Astrocyte (in vitro differentiated cells and primary cell): Measurements from ENCODE around the gene TCF7L2.
"Not testable (repeated sequence)": the region's sequence is repeated elsewhere in the genome, so short reads cannot be mapped to it uniquely, and the experiment has no call there.

Source experiments
- CTCF ChIP-seq: IDR thresholded peaks from 2 replicates; pipeline ENCODE4 v1.5.1; 2011; ENCODE audit warnings: low read depth, mild to moderate bottlenecking, inconsistent platforms, low read length, moderate library complexity; ENCODE audit not compliant: insufficient read depth
- EZH2 ChIP-seq: IDR thresholded peaks from 2 replicates; pipeline ENCODE4 v1.6.1; 2012; ENCODE audit warnings: mild to moderate bottlenecking, low read length, inconsistent platforms; ENCODE audit not compliant: insufficient read depth

- not testable (repeated sequence) for TF ChIP-seq EZH2, CTCF
These were observed 116.1 kb downstream of the TCF7L2 start for GRCh38 chr10:113066120-113066519.
